H1 (cell line): ENCODE data around the gene GGCX. TPM values are rescaled to one million over a fixed set of nuclear protein-coding genes. Genes with fewer than 3 reads are reported as not detected.

Experiments used
- BACH1 ChIP-seq: IDR thresholded peaks from 2 replicates; pipeline ENCODE4 v1.6.1; 2012; ENCODE audit warnings: low read length, improper control_type of control experiment
- EGR1 ChIP-seq: IDR thresholded peaks from 2 replicates; pipeline ENCODE4 v1.6.1; 2011; ENCODE audit warnings: low read depth, low read length, borderline replicate concordance
- JUN ChIP-seq: IDR thresholded peaks from 2 replicates; pipeline ENCODE4 v1.6.1; 2011; ENCODE audit warnings: low read depth, mild to moderate bottlenecking, improper control_type of control experiment, low read length
- NANOG ChIP-seq: IDR thresholded peaks from 2 replicates; pipeline ENCODE4 v1.6.1; 2011; ENCODE audit warnings: low read length, low read depth, mild to moderate bottlenecking, inconsistent platforms; ENCODE audit not compliant: insufficient read depth, poor library complexity, severe bottlenecking
- PHF8 ChIP-seq: fragments of 200-600 bp; sonication (generic); conservative IDR thresholded peaks from 2 replicates; pipeline ENCODE4 v1.7.1; 2012; ENCODE audit warnings: low read depth, mild to moderate bottlenecking, inconsistent platforms, low read length, moderate library complexity
- RFX5 ChIP-seq: IDR thresholded peaks from 2 replicates; pipeline ENCODE4 v1.6.1; 2011; ENCODE audit warnings: low read depth, low read length, improper control_type of control experiment, borderline replicate concordance
- polyA plus RNA-seq, 7 experiments: library from polyadenylated mRNA; depleted of rRNA in 3 of 7; stranded (reverse) in 5 of 7; unstranded in 2 of 7; fragments of >200 nt in 5 of 7; fragments of 200-250 nt in 2 of 7; gene quantifications; 1 replicate in 5 of 7; 2 replicates in 1 of 7; 4 replicates in 1 of 7; pipeline versions ENCODE4 v1.2.1 to v1.2.3, GENCODE V29; 2011 to 2013; ENCODE audit warnings: missing spikeins in 2 of 7, mixed read lengths in 2 of 7
- total RNA-seq: library from RNA; stranded (reverse); fragmentation: NEBNext Ultra II Directional; extraction: Animal tissue kit (Norgen Biotek cat#: 25700); gene quantifications from 2 replicates; pipeline ENCODE4 v1.2.1, GENCODE V29; 2021

The GGCX gene
- total and polyA plus RNA-seq, 2 of the 8 experiments (the other 6 are each of a cell fraction or from before 2014, with no cell fraction given): 29.4 to 33.8 TPM

DNA sequence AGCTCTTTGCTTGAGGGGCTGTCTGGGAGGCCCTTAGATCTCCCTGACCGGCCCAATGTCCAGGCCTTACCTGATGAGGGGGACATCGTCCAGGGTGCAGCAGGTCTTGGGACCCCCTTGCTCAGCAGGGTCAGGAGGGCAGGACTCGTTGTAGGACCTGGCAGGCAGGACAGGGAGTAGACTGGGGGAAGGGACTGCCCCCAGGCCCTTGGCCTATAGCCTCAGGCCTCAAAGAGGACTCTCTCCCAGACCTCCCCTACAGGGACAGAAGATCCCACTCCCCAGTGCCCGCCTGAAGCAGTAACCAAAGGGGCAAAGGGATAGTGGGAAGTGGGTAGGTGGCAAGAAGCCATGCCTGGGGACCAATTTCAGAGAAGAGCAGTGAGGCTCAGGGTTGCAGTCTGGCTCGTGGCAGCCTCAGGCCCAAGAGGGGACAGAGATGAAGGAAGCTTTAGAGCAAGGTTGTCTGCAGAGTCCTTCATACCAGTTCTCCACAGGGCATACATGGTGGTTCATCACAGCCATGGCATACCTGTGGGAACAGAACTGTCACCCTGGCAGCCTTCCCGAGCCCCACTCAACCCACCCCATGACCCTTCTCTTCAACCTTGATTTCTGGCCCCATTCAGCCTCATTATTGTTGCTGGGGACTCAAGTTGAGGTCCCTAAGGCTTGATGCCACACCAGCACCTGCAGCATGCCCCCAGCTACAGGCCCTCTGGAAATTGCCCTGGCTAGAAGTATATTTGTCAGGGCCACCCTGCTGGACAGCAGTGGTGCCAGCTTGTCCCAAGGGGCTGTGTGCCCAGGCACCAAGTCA is 39.9 kb upstream of the GGCX start (continued):
- TF ChIP-seq RFX5: no peak
- no peak for TF ChIP-seq PHF8
- no peak for TF ChIP-seq JUN
- TF ChIP-seq EGR1: no peak
- no peak for TF ChIP-seq NANOG
- no peak for TF ChIP-seq BACH1
